GM23338 (cell line): Measurements from ENCODE around the gene ZNF91. TPM values are rescaled to one million over a fixed set of nuclear protein-coding genes. Genes with fewer than 3 reads are reported as not detected.

Experiments
- ATAC-seq: fragments of 200-7000 bp; cut with Tn5 transposase; 3 replicates; pipeline ENCODE4 v1.9.1; 2020
- DNase-seq: peaks from one replicate; pipeline ENCODE4 v3.0.0-alpha.2; 2015; ENCODE audit warnings: low spot score
- H2AFZ ChIP-seq: fragments of 200-600 bp; sonication (generic); 2 replicates; pipeline ENCODE4 v1.8.0; 2016; ENCODE audit warnings: antibody characterized with exemption, mild to moderate bottlenecking, moderate library complexity
- H3F3A ChIP-seq: fragments of 200-600 bp; sonication (generic); replicated peaks from 2 replicates; pipeline ENCODE4 v1.8.0; 2017; ENCODE audit warnings: antibody characterized with exemption, mixed run types, low read depth
- H3K27ac ChIP-seq: fragments of 200-600 bp; sonication (generic); 2 replicates; pipeline ENCODE4 v1.6.1; 2016; ENCODE audit warnings: low read depth
- H3K27me3 ChIP-seq: fragments of 200-600 bp; sonication (generic); 2 replicates; pipeline ENCODE4 v1.8.0; 2016; ENCODE audit warnings: mild to moderate bottlenecking, mixed run types, moderate library complexity; ENCODE audit not compliant: insufficient read depth
- H3K36me3 ChIP-seq: fragments of 200-600 bp; sonication (generic); 2 replicates; pipeline ENCODE4 v1.8.0; 2016; ENCODE audit warnings: mild to moderate bottlenecking; ENCODE audit not compliant: insufficient read depth
- H3K4me1 ChIP-seq: fragments of 200-600 bp; sonication (generic); 2 replicates; pipeline ENCODE4 v1.8.0; 2016; ENCODE audit warnings: mild to moderate bottlenecking, moderate library complexity; ENCODE audit not compliant: insufficient read depth
- H3K4me2 ChIP-seq: fragments of 200-600 bp; sonication (generic); 2 replicates; pipeline ENCODE4 v1.7.1; 2017; ENCODE audit warnings: mixed run types
- H3K4me3 ChIP-seq: fragments of 200-600 bp; sonication (generic); 2 replicates; pipeline ENCODE4 v1.6.1; 2016; ENCODE audit warnings: mixed run types
- H3K79me2 ChIP-seq: fragments of 200-600 bp; sonication (generic); replicated peaks from 2 replicates; pipeline ENCODE4 v1.8.0; 2017; ENCODE audit warnings: mild to moderate bottlenecking; ENCODE audit not compliant: insufficient read depth
- H3K9me2 ChIP-seq: fragments of 200-600 bp; sonication (generic); 2 replicates; pipeline ENCODE4 v1.8.0; 2017; ENCODE audit not compliant: insufficient read depth
- H4K20me1 ChIP-seq: fragments of 200-600 bp; sonication (generic); replicated peaks from 2 replicates; pipeline ENCODE4 v1.8.0; 2017; ENCODE audit warnings: mild to moderate bottlenecking; ENCODE audit not compliant: insufficient read depth
- H3K27ac Mint-ChIP-seq: 2 replicates; pipeline ENCODE4 v1.8.0; 2020; ENCODE audit warnings: inconsistent platforms, mild to moderate bottlenecking, moderate library complexity, mixed read lengths
- H3K27me3 Mint-ChIP-seq: 3 replicates; pipeline ENCODE4 v1.8.0; 2022; ENCODE audit warnings: low read depth, mild to moderate bottlenecking, moderate library complexity, mixed read lengths, inconsistent platforms; ENCODE audit not compliant: insufficient read depth, poor library complexity
- H3K36me3 Mint-ChIP-seq: 3 replicates; pipeline ENCODE4 v1.8.0; 2021; ENCODE audit warnings: low read depth, mild to moderate bottlenecking, inconsistent platforms, moderate library complexity, mixed read lengths
- H3K4me1 Mint-ChIP-seq: 3 replicates; pipeline ENCODE4 v1.8.0; 2020; ENCODE audit warnings: mild to moderate bottlenecking, inconsistent platforms, mixed read lengths
- H3K4me3 Mint-ChIP-seq: 3 replicates; pipeline ENCODE4 v1.8.0; 2021; ENCODE audit warnings: moderate library complexity, mild to moderate bottlenecking, inconsistent platforms, mixed read lengths
- H3K9me3 Mint-ChIP-seq: 3 replicates; pipeline ENCODE4 v1.8.0; 2020; ENCODE audit warnings: moderate library complexity, mild to moderate bottlenecking, inconsistent platforms, mixed read lengths
- EZH2 ChIP-seq: fragments of 200-600 bp; sonication (generic); IDR thresholded peaks from one replicate; pipeline ENCODE4 v1.8.0; 2017; ENCODE audit warnings: antibody characterized with exemption, mild to moderate bottlenecking, low read depth; ENCODE audit not compliant: unreplicated experiment
- JUNB ChIP-seq: IDR thresholded peaks from one replicate; pipeline ENCODE4 v1.6.1; 2016; ENCODE audit warnings: antibody characterized with exemption; ENCODE audit not compliant: unreplicated experiment
- NANOG ChIP-seq: IDR thresholded peaks from 2 replicates; pipeline ENCODE4 v1.6.1; 2016; ENCODE audit warnings: antibody characterized with exemption, borderline replicate concordance
- POLR2AphosphoS5 ChIP-seq: IDR thresholded peaks from 2 replicates; pipeline ENCODE4 v1.6.1; 2016; ENCODE audit warnings: antibody characterized with exemption, low read depth
- STAT1 ChIP-seq: IDR thresholded peaks from one replicate; pipeline ENCODE4 v1.6.1; 2016; ENCODE audit warnings: antibody characterized with exemption; ENCODE audit not compliant: unreplicated experiment
- ZNF114 ChIP-seq: fragments of 250-450 bp; sonication (Bioruptor Pico); IDR thresholded peaks from 2 replicates; pipeline ENCODE4 v1.5.0; 2020; ENCODE audit warnings: mild to moderate bottlenecking, moderate library complexity
- ZNF331 ChIP-seq: fragments of 250-450 bp; sonication (Bioruptor Pico); IDR thresholded peaks from 2 replicates; pipeline ENCODE4 v1.5.0; 2020; ENCODE audit warnings: low read depth, mild to moderate bottlenecking, moderate library complexity
- polyA plus RNA-seq: library from polyadenylated mRNA; unstranded; fragments of >200 nt; fragmentation: Nextera tagmentation; extraction: Ambion mirVana; gene quantifications from 2 replicates; pipeline ENCODE4 v1.2.1, GENCODE V29; 2016
- total RNA-seq: library from RNA; depleted of rRNA; stranded (reverse); fragments of >200 nt; shearing (Covaris generic); gene quantifications from 2 replicates; pipeline ENCODE4 v1.2.3, GENCODE V29; 2014
- TF ChIP-seq, protein P1 (sequence below): IDR thresholded peaks from 2 replicates; pipeline ENCODE4 v1.6.1; 2016; ENCODE audit warnings: antibody characterized with exemption
- TF ChIP-seq, protein P2 (sequence below), 2 experiments: fragments of 200-600 bp in 1 of 2; sonication (generic) in 1 of 2; conservative IDR thresholded peaks; 2 replicates each; pipeline versions ENCODE4 v1.5.1 to v1.6.1; 2016 to 2017; ENCODE audit warnings: antibody characterized with exemption in 2 of 2, low read depth in 2 of 2, mild to moderate bottlenecking in 2 of 2, moderate library complexity in 1 of 2
- TF ChIP-seq, protein P3 (sequence below): IDR thresholded peaks from one replicate; pipeline ENCODE4 v1.6.1; 2018; ENCODE audit warnings: antibody characterized with exemption; ENCODE audit not compliant: unreplicated experiment

Gene ZNF91
- total and polyA plus RNA-seq, 2 experiments from 2014 or later = 23.5 to 51.6 TPM

DNA sequence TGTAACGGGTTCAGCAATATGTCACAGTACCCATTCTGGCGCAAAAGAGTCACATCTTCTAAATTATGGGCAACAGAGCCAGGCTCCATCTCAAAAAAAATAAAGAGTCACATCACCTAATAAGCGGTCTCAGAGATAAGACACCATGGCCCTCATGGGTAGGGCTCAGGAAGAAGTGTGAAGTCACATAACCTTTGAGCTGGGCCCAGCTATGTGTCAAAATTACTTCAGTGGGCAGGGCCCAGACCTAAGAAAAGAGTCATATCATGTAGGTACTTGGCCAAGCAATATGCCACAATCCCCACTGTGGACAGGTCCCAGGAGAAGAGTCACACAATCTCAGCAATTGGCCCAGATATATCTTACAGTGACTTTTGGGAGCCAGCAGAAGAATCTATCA lies 11.4 kb upstream of the ZNF91 start (continued):
- TF ChIP-seq JUNB = no peak
- TF ChIP-seq, protein P1, sequence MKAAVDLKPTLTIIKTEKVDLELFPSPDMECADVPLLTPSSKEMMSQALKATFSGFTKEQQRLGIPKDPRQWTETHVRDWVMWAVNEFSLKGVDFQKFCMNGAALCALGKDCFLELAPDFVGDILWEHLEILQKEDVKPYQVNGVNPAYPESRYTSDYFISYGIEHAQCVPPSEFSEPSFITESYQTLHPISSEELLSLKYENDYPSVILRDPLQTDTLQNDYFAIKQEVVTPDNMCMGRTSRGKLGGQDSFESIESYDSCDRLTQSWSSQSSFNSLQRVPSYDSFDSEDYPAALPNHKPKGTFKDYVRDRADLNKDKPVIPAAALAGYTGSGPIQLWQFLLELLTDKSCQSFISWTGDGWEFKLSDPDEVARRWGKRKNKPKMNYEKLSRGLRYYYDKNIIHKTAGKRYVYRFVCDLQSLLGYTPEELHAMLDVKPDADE = no peak
- no peak for TF ChIP-seq ZNF331 (CRISPR knock-in tag)
- TF ChIP-seq, protein P2, sequence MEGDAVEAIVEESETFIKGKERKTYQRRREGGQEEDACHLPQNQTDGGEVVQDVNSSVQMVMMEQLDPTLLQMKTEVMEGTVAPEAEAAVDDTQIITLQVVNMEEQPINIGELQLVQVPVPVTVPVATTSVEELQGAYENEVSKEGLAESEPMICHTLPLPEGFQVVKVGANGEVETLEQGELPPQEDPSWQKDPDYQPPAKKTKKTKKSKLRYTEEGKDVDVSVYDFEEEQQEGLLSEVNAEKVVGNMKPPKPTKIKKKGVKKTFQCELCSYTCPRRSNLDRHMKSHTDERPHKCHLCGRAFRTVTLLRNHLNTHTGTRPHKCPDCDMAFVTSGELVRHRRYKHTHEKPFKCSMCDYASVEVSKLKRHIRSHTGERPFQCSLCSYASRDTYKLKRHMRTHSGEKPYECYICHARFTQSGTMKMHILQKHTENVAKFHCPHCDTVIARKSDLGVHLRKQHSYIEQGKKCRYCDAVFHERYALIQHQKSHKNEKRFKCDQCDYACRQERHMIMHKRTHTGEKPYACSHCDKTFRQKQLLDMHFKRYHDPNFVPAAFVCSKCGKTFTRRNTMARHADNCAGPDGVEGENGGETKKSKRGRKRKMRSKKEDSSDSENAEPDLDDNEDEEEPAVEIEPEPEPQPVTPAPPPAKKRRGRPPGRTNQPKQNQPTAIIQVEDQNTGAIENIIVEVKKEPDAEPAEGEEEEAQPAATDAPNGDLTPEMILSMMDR (conservative IDR thresholded peaks at IDR 0.05; ENCODE audit: low read depth in 2 of 2) = no peak

DNA sequence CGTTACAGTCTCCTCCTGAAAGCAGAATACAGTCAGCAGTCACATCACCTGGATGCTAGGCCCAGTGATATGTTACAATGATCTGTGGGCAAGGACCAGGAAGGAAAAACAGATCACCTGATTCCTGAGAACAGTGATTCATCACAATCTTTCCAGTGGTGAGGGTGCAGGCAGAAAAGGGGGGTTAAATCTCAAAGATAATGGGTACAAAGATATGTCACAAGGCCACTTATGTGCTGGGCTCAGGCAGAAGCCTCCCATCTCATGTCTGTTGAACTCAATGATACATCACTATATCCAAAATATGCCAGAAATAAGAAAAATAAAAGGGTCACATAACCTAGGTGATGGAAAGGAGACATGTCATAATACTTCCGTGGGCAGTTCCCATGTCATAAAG lies 10.8 kb upstream of the ZNF91 start:
- Histone ChIP-seq H3K9me2 (no peaks in the 10 kb centered on the region), H3K27ac (no peak overlapping the region), H3K4me2 (no peak overlapping the region), H3K27me3 (no peaks in the 10 kb centered on the region), H3K36me3 (peaks cover 28% of the 10 kb centered on the region), H3K4me1 (no peaks in the 10 kb centered on the region), H3K79me2 (peaks cover 46% of the 10 kb centered on the region), H2AFZ (no peak overlapping the region), H3F3A (no peaks in the 10 kb centered on the region), H4K20me1 (peaks cover 8% of the 10 kb centered on the region), H3K4me3 (no peak overlapping the region)
- ATAC-seq = no peak
- Mint-ChIP-seq H3K4me1 (peaks cover 3% of the 10 kb centered on the region; the same call in 2 of the 3 replicates), H3K9me3 (no peaks in the 10 kb centered on the region; the same call in 2 of the 3 replicates), H3K27ac (no peak overlapping the region), H3K36me3 (peaks cover 54% of the 10 kb centered on the region), H3K4me3 (no peak overlapping the region), H3K27me3 (peaks cover 3% of the 10 kb centered on the region)
- no peak for DNase-seq
- TF ChIP-seq JUNB = no peak
- TF ChIP-seq EZH2 = no peak
- TF ChIP-seq, protein P2 (conservative IDR thresholded peaks at IDR 0.05; ENCODE audit: low read depth in 2 of 2) = no peak
- no peak for TF ChIP-seq POLR2AphosphoS5
- no peak for TF ChIP-seq STAT1
- no peak for TF ChIP-seq NANOG
- TF ChIP-seq, protein P3, sequence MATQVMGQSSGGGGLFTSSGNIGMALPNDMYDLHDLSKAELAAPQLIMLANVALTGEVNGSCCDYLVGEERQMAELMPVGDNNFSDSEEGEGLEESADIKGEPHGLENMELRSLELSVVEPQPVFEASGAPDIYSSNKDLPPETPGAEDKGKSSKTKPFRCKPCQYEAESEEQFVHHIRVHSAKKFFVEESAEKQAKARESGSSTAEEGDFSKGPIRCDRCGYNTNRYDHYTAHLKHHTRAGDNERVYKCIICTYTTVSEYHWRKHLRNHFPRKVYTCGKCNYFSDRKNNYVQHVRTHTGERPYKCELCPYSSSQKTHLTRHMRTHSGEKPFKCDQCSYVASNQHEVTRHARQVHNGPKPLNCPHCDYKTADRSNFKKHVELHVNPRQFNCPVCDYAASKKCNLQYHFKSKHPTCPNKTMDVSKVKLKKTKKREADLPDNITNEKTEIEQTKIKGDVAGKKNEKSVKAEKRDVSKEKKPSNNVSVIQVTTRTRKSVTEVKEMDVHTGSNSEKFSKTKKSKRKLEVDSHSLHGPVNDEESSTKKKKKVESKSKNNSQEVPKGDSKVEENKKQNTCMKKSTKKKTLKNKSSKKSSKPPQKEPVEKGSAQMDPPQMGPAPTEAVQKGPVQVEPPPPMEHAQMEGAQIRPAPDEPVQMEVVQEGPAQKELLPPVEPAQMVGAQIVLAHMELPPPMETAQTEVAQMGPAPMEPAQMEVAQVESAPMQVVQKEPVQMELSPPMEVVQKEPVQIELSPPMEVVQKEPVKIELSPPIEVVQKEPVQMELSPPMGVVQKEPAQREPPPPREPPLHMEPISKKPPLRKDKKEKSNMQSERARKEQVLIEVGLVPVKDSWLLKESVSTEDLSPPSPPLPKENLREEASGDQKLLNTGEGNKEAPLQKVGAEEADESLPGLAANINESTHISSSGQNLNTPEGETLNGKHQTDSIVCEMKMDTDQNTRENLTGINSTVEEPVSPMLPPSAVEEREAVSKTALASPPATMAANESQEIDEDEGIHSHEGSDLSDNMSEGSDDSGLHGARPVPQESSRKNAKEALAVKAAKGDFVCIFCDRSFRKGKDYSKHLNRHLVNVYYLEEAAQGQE = no peak
- TF ChIP-seq ZNF331 (CRISPR knock-in tag) = no peak
- TF ChIP-seq, protein P1 = no peak
- TF ChIP-seq ZNF114 (CRISPR knock-in tag) = no peak
